Panc1 (cell line): ENCODE measurements around the gene DNASE2B.
"Not testable (repeated sequence)": the region's sequence is repeated elsewhere in the genome, so short reads cannot be mapped to it uniquely, and the experiment has no call there.

Experiments
- POLR2AphosphoS5 ChIP-seq: IDR thresholded peaks from 2 replicates; pipeline ENCODE4 v1.6.1; 2012; ENCODE audit warnings: mild to moderate bottlenecking, low read depth, low read length, moderate library complexity
- REST ChIP-seq, 2 experiments: IDR thresholded peaks; 2 replicates each; pipeline ENCODE4 v1.6.1; 2011 to 2012; ENCODE audit warnings: low read depth in 2 of 2, control low read depth in 1 of 2, low read length in 1 of 2, mild to moderate bottlenecking in 1 of 2, moderate library complexity in 1 of 2; ENCODE audit not compliant: insufficient read depth in 1 of 2
- SIN3A ChIP-seq: IDR thresholded peaks from 2 replicates; pipeline ENCODE4 v1.6.1; 2012; ENCODE audit warnings: low read depth, mild to moderate bottlenecking, low read length, moderate library complexity, borderline replicate concordance; ENCODE audit not compliant: insufficient read depth
- TCF7L2 ChIP-seq: IDR thresholded peaks from 2 replicates; pipeline ENCODE4 v1.6.1; 2011; ENCODE audit warnings: mild to moderate bottlenecking, low read depth, low read length, inconsistent platforms
- TF ChIP-seq, protein P1 (sequence below): fragments of 450-650 bp; IDR thresholded peaks from 2 replicates; pipeline ENCODE4 v1.5.1; 2017; ENCODE audit warnings: mild to moderate bottlenecking

- TF ChIP-seq POLR2AphosphoS5; TCF7L2; REST (IDR thresholded peaks at IDR 0.05; ENCODE audit: insufficient read depth in 1 of 2, low read depth in 2 of 2, low read length in 1 of 2); SIN3A: not testable (repeated sequence)
- TF ChIP-seq, protein P1, sequence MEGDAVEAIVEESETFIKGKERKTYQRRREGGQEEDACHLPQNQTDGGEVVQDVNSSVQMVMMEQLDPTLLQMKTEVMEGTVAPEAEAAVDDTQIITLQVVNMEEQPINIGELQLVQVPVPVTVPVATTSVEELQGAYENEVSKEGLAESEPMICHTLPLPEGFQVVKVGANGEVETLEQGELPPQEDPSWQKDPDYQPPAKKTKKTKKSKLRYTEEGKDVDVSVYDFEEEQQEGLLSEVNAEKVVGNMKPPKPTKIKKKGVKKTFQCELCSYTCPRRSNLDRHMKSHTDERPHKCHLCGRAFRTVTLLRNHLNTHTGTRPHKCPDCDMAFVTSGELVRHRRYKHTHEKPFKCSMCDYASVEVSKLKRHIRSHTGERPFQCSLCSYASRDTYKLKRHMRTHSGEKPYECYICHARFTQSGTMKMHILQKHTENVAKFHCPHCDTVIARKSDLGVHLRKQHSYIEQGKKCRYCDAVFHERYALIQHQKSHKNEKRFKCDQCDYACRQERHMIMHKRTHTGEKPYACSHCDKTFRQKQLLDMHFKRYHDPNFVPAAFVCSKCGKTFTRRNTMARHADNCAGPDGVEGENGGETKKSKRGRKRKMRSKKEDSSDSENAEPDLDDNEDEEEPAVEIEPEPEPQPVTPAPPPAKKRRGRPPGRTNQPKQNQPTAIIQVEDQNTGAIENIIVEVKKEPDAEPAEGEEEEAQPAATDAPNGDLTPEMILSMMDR: not testable (repeated sequence)
Observed at GRCh38 chr1:84448704-84449103, 50.4 kb downstream of the DNASE2B start.
